Nephron progenitor cell (in vitro differentiated cells): ENCODE results near the gene USP6NL.
"Not testable (repeated sequence)": the region's sequence is repeated elsewhere in the genome, so short reads cannot be mapped to it uniquely, and the experiment has no call there.

Experiments used
- DNase-seq: peaks from one replicate; pipeline ENCODE4 v3.0.0; 2021
- H3K27ac Mint-ChIP-seq: 2 replicates; pipeline ENCODE4 v1.8.0; 2021; ENCODE audit warnings: mild to moderate bottlenecking, moderate library complexity, mixed read lengths
- H3K27me3 Mint-ChIP-seq: 2 replicates; pipeline ENCODE4 v1.8.0; 2021; ENCODE audit warnings: mild to moderate bottlenecking, low read depth, mixed read lengths; ENCODE audit not compliant: poor library complexity
- H3K36me3 Mint-ChIP-seq: 2 replicates; pipeline ENCODE4 v1.8.0; 2021; ENCODE audit warnings: low read depth, mixed read lengths
- H3K4me1 Mint-ChIP-seq: 2 replicates; pipeline ENCODE4 v1.8.0; 2021; ENCODE audit warnings: mixed read lengths
- H3K4me3 Mint-ChIP-seq: 2 replicates; pipeline ENCODE4 v1.8.0; 2021; ENCODE audit warnings: mild to moderate bottlenecking, moderate library complexity, mixed read lengths
- H3K9me3 Mint-ChIP-seq: 2 replicates; pipeline ENCODE4 v1.8.0; 2021; ENCODE audit warnings: mild to moderate bottlenecking, moderate library complexity, mixed read lengths
- CTCF ChIP-seq: fragments of 200-600 bp; sonication (generic); IDR thresholded peaks from 2 replicates; pipeline ENCODE4 v1.5.0; 2021; ENCODE audit warnings: antibody characterized with exemption

The USP6NL gene

GRCh38 chr10:11498399-11498798, 113.1 kb downstream of the USP6NL start:
- no peak for DNase-seq
- Mint-ChIP-seq H3K27ac (no peak overlapping the region), H3K4me3 (no peak overlapping the region), H3K9me3 (no peaks in the 10 kb centered on the region), H3K27me3 (no peaks in the 10 kb centered on the region), H3K36me3 (peaks cover 78% of the 10 kb centered on the region), H3K4me1 (peaks cover 28% of the 10 kb centered on the region)
- TF ChIP-seq CTCF: no peak

- not testable (repeated sequence) for H3K27ac Mint-ChIP-seq, H3K4me3 Mint-ChIP-seq, H3K27me3 Mint-ChIP-seq, H3K9me3 Mint-ChIP-seq
- DNase-seq: peak; percentile 57
- Mint-ChIP-seq H3K36me3 (peaks cover 87% of the 10 kb centered on the region), H3K4me1 (peaks cover 28% of the 10 kb centered on the region)
- TF ChIP-seq CTCF: peak; percentile 55
Observed at GRCh38 chr10:11494923-11495322, 116.5 kb downstream of the USP6NL start.

DNA sequence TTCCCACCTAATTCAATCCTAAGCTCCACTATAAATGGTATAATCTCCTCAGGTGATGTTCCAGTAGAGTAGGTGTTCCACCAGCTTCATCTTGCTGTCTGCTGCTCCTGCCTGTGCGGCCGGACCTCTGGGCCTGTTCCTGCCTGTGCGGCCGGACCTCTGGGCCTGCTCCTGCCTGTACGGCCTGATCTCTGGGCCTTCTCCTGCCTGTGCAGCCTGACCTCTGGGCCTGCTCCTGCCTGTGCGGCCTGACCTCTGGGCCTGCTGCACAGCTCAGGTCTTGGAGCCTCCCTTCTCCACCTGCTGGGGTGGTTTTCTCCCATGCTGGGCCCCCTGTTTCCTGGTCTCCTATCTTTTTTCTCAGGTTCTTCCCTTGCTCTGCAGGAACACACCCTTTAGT, 117.8 kb downstream of the USP6NL start:
- DNase-seq: no peak
- Mint-ChIP-seq H3K36me3 (peaks cover 86% of the 10 kb centered on the region), H3K4me1 (peaks cover 32% of the 10 kb centered on the region), H3K9me3 (no peaks in the 10 kb centered on the region), H3K4me3 (no peak overlapping the region), H3K27ac (no peak overlapping the region), H3K27me3 (no peaks in the 10 kb centered on the region)
- TF ChIP-seq CTCF: no peak

DNA sequence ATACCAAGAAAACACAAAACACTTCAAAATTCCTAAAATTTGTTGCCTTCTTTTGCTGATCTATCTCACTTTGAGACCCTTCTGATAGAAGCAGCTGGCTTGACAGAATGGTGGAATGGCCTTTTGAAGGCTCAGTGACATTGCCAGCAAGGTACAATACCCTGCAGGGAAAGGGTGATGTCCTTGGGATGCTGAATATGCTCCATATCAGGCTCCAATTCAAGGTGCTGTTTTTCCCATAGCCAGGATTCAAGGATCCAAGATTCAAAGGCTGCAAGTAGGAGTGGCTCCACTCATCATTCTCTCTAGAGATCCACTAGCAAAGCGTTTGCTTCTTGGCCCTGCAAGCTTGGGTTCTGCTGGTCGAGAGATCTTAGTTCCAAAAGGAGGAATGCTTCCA, 120.4 kb downstream of the USP6NL start:
- H3K4me1 Mint-ChIP-seq: peaks cover 35% of the 10 kb centered on the region
- H3K9me3 Mint-ChIP-seq: no peaks in the 10 kb centered on the region
- no peaks in the 10 kb centered on the region for H3K27me3 Mint-ChIP-seq
- peaks cover 86% of the 10 kb centered on the region for H3K36me3 Mint-ChIP-seq
- TF ChIP-seq CTCF: no peak
- no peak overlapping the region for H3K27ac Mint-ChIP-seq
- H3K4me3 Mint-ChIP-seq: no peak overlapping the region
- no peak for DNase-seq

GRCh38 chr10:11489591-11489990, 121.9 kb downstream of the USP6NL start:
- peaks cover 83% of the 10 kb centered on the region for H3K36me3 Mint-ChIP-seq
- peaks cover 25% of the 10 kb centered on the region for H3K4me1 Mint-ChIP-seq
- no peak overlapping the region for H3K4me3 Mint-ChIP-seq

More at GRCh38 chr10:11489591-11489990, 121.9 kb downstream of the USP6NL start:
- Mint-ChIP-seq H3K27me3 (no peaks in the 10 kb centered on the region), H3K27ac (no peak overlapping the region), H3K9me3 (no peaks in the 10 kb centered on the region)
- no peak for DNase-seq
- TF ChIP-seq CTCF: no peak
